GM19452 (cell line): ENCODE measurements around the gene ANKRD1.
A peak's percentile ranks its signal among the peaks of the same experiment; 100 is the strongest.
"Not testable (repeated sequence)": the region's sequence is repeated elsewhere in the genome, so short reads cannot be mapped to it uniquely, and the experiment has no call there.

Experiments used
- ATAC-seq: cut with Tn5 transposase; IDR thresholded peaks from one replicate; pipeline ENCODE4 v1.9.1; 2021; ENCODE audit not compliant: unreplicated experiment

Gene ANKRD1

GRCh38 chr10:90912854-90913479 is 7.9 kb downstream of the ANKRD1 start:
- ATAC-seq = no peak

DNA sequence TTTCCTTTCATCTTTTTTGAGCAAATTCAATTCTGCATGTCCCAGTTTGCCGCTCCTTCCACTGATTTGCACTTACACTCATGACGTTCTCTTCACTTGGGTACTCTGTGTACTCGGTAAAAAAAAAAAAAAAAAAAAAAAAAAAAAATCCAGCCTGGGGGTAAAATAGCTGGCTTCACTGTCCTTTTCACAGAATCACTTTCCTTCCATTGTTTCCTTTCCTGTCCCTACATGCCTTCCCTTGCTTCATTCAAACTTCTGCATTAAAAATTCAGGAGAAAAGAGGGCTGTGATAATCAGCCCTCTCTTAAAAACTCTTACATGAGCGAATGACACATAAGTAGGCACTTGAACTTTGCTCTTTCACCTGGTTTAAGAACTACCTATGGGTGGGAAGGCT is 8.7 kb downstream of the ANKRD1 start:
- ATAC-seq = no peak

- peak; percentile 75 for ATAC-seq
Observed at GRCh38 chr10:90911133-90912051, 9.5 kb downstream of the ANKRD1 start.

DNA sequence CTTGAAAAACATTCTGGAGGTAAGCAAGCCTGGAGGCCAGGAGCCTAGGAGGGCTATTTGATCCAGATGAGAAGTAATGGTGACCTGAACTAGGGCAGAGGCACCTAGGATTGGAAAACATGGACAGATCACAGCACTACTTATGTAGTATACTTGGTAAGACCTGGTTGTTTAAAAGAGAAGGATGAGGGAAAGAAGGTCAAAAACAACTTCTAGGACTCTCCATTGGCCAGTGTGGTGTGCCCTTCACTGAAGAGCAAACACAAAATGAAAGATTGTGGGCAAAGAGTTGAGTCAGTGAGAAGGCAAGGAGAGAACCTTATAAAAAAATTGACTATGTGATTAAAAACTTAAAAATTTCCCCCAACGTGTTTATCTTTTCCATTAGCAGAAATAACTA is 14.3 kb downstream of the ANKRD1 start:
- no peak for ATAC-seq

- ATAC-seq = no peak
Observed at GRCh38 chr10:90905925-90906324, 15.0 kb downstream of the ANKRD1 start.

DNA sequence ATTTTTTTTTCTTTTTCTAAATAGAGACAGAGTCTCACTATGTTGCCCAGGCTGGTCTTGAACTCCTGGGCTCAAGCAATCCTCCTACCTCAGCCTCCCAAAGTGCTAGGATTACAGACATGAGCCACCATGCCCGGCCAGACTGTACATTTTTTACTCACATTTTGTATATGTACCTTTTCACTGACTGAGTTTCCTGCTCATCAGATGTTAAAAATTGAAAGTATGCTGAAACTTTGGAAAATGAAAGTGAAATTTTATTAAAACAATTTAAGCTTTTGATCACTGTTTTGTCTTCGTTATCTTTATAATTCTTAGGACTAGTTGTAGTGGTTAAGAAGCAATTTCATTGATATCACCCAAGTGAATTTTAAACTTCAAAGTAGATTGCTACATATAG is 24.0 kb downstream of the ANKRD1 start:
- ATAC-seq = not testable (repeated sequence)

DNA sequence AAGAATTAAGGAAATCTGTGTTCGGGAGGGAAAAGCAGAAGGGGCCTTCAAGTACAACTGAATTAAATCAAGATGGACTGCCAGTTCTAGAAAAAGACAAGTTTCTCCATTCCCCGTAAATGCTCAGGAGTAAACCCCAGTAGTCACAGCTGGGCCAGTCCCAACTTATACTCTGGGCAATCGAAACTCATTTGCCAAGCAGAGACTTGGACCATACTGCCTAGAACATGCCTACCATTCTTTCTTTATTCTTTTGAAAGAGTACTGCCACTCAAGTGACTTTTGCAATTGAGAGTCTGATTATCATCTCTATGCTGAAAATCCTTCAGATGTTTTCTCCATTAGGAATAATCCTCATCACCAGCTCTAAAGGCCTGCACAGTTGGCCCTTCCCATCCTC is 27.7 kb downstream of the ANKRD1 start:
- ATAC-seq = no peak

DNA sequence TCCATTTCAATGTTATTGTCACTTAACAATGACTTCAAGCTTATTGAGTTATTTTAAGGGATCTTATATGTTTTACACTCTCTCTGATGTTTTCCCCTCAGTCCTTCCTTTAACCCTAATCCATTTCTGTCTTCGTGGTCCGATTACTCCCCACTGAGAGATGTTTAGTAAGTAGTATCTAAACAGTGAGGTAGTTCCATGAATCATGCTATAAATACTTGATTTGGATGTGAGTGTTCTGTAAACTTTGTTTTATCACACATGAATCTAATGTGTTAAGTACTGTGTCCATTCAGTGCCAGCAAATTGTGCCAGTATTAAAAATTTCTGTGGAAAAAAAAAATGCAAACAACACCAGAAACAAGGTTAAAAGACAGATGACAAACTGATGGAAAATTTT is 30.5 kb downstream of the ANKRD1 start:
- no peak for ATAC-seq

DNA sequence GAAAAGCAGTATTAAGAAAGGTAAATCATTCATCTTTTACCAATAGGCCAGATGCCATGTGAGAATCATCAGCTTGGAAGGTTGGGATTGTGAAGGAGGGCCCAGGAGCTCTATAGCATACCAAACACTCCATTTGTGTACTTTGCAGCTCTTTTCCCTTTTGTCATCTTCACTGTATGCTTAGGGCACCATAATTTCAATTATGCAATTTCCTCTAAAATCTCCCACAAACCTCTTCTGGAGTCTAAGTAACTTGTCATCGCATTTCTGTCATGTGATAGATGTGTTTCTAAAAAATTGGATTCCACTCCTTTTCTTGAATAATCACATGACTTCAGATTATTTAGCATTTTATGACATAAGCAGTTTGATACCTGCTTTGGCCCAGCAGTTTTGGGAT is 31.3 kb downstream of the ANKRD1 start:
- ATAC-seq = no peak

- no peak for ATAC-seq
Observed at GRCh38 chr10:90888387-90888786, 32.5 kb downstream of the ANKRD1 start.

- no peak for ATAC-seq
Observed at GRCh38 chr10:90887555-90887954, 33.3 kb downstream of the ANKRD1 start.

DNA sequence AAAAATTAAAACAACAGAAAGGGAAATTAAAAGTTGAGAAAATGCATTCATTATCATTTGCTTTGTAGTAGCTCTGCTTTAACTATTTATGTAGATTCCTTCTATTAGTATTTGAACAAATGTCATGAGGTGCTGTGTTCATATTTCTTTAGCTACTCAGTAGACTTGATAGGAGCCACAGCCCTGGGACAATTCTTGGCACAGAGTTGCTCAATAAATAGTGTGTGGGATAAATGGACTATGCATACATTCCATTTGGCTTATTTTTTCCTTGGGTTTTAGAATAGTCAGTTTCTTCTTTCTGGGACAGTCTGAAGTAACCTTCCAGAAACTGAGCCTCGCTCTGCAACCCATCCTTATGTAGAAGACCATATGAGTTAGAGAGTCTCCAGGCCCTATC is 35.7 kb downstream of the ANKRD1 start:
- ATAC-seq = no peak

DNA sequence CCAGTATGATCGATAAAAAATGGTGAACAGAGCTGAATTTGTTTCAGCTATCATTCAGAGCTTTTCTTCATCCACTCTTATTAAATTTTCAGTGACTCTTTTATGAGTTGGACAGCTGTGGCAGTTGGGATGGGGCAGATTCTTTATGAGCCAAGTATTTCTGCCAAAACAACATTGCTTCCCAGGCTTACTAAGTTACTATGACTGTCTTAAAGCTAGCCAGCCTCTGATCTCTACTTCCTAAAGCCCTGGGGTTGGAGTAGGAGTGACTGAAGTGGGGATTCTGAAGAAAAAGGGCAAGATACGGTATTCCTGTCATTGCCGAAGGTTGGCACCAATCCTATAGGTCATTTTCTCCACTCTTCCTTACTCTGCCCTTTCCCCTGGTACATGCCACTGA is 36.5 kb downstream of the ANKRD1 start:
- no peak for ATAC-seq

DNA sequence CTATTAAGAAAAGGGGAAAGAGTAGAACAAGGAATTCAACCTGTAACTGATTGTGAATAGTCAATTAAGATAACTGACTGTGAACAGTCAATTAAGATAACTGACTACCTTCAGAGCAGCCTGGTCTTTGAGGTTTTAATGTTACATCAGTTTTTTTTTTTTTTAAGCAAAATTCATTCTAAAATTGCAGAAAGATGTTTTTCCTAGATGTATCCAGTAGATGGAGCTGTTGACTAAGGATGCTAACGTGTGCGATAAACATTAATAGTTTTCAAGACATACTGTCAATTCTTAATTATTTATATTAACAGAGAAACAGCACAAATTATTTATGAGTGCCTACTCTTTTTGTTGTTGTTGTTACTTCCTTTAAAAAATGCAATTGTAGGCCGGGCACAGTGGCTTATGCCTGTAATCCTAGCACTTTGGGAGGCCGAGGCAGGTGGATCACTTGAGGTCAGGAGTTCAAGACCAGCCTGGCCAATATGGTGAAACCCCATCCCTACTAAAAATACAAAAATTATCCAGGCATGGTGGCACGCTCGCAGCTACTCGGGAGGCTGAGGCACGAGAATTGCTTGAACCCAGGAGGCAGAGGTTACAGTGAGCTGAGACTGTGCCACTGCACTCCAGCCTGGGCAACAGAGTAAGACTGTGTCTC is 40.7 kb downstream of the ANKRD1 start:
- not testable (repeated sequence) for ATAC-seq

GRCh38 chr10:90879062-90879461 is 41.8 kb downstream of the ANKRD1 start:
- ATAC-seq = no peak

DNA sequence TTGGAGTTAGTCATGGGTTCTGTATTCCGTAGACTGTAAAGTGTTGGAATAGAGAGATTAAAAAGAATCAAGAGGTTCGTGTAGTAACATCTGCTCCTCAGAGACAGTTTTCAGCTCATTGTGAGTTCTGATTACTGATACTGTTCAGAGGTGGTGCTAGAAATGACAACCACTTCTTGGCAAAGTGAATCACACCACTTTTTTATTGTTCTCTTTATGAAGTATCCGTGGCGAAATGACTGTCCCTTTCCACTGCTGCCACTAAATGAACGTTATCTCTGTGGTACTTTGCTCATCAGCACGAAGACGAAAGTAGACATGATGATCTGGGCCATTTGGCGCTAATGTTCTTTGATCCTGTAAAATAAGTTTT is 48.3 kb downstream of the ANKRD1 start:
- ATAC-seq = no peak

DNA sequence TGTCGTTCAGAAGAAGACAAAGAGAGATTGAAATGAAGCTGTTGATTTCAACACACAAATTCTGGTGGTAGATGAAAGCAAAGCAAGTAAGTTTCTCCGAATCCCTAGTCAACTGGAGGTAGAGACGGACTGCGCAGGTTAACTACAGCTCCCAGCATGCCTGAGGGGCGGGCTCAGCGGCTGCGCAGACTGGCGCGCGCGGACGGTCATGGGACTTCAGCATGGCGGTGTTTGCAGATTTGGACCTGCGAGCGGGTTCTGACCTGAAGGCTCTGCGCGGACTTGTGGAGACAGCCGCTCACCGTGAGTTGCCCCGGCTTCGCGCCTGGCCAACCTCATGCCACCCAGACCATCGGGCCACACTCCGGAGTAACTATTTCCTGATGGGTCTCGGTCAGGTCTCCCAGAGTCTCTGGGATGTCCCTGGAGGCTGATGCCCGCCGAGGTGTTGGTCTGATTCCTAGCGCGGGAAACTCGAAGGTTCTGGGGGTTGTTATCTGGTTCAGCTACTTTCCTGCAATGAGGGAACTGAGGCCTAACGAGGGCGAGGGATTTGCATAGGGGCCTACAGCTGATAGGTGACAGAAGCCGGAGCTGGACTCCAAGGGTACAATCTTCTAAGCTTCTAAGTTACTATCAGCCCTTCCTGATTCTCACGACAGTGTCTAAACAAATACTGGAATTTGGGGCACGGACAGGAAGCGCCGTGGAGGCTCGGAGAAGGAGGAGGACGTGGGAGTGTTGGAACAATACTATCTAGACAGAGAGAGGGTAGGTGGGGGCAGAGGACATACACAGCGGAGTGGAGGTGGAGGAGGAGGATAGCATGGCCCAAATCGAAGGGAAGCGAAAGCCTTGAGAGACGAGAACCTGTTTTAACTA is 48.9 kb downstream of the ANKRD1 start, which contains the start of gene RPP30:
RPP30 (plus strand) TSS at position 209 of the 882 bp plus-strand sequence; CDS start at position 222, 13 bp downstream.
- ATAC-seq = peak; percentile 98

- ATAC-seq = peak; percentile 52
Observed at GRCh38 chr10:90871279-90871765, 49.6 kb downstream of the ANKRD1 start.

DNA sequence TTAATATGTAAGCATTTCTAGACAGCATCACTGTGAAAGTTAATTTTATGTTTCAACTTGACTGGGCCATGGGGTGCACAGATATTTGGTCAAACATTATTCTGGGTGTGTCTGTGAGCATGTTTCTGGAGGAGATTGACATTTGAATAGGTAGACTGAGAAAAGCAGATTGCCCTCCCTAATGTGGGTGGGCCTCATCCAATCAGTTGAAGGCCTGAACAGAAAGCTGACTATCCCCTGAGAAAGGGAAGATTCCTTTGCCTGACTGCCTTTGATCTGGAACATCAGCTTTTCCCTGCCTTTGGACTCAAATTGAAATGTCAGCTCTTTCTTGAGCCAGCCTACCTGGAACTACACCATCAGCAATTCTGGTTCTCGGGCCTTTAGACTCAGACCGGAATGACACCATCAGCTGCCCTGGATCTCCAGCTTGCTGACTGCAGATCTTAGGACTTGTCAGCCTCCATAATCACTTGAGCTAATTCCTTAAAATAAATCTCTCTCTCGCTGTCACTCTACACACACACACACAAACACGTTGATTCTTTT is 54.8 kb downstream of the ANKRD1 start:
- no peak for ATAC-seq

DNA sequence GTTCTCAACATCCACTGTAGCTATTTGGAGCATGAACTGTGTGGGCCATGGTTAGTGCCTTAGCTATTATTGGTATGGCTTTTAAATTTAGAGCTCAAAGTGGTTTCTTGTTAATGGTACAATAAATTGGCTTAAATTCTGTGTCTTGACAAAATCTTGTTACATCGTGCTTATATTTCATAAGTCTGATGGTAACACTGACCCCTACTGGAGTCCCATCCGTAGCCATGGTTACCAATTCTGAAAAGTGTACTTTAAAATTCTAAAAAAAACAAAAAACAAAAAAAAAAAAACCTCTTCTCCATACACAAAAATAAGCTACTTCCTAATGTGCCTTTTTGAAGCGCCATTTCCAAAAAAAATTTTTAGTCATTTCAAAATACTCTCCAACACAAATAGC is 55.5 kb downstream of the ANKRD1 start:
- ATAC-seq = no peak
